ENCODE results near the gene ATP11A.

GRCh38 chr13:112877066-112877465, 187.2 kb downstream of the ATP11A start:
- TF ChIP-seq YY1 (IDR thresholded peaks at IDR 0.05; ENCODE audit: insufficient read depth, insufficient read length) (no peak), ZNF274 (IDR thresholded peaks at IDR 0.05; ENCODE audit: low read depth, low read length) (no peak), SUZ12 (IDR thresholded peaks at IDR 0.05; ENCODE audit: extremely low read depth, insufficient read depth, insufficient read length) (no peak)

Measured in NT2/D1 (cell line).